HEK293T (cell line): Measurements from ENCODE around the gene COQ9.
"Not testable (repeated sequence)": the region's sequence is repeated elsewhere in the genome, so short reads cannot be mapped to it uniquely, and the experiment has no call there.

Experiments
- CTCF ChIA-PET: fragments of 350-600 bp; formaldehyde crosslinking; extraction: SDS; loops from one replicate; lab custom pipeline; 2021; ENCODE audit warnings: antibody characterized with exemption, inconsistent platforms; lab: Yijun Ruan, JAX
- POLR2A ChIA-PET: fragments of 350-600 bp; formaldehyde crosslinking; extraction: SDS; loops from one replicate; lab custom pipeline; 2020; ENCODE audit warnings: antibody characterized with exemption, inconsistent platforms; lab: Yijun Ruan, JAX
- DNase-seq: peaks from one replicate; pipeline ENCODE4 v3.0.0; 2012; ENCODE audit warnings: mixed read lengths; ENCODE audit errors: extremely low spot score
- ARNT ChIP-seq: fragments of 450-650 bp; IDR thresholded peaks from 2 replicates; pipeline ENCODE4 v1.6.1; 2017; ENCODE audit warnings: mild to moderate bottlenecking
- BHLHE40 ChIP-seq: fragments of 450-650 bp; IDR thresholded peaks from 2 replicates; pipeline ENCODE4 v1.6.1; 2016; ENCODE audit warnings: mild to moderate bottlenecking, moderate library complexity, borderline replicate concordance
- CTBP1 ChIP-seq: fragments of 450-650 bp; IDR thresholded peaks from 2 replicates; pipeline ENCODE4 v1.6.1; 2016; ENCODE audit warnings: borderline replicate concordance
- ELF4 ChIP-seq: fragments of 450-650 bp; IDR thresholded peaks from 2 replicates; pipeline ENCODE4 v1.6.1; 2017; ENCODE audit warnings: antibody characterized with exemption
- FOXA1 ChIP-seq: fragments of 450-650 bp; IDR thresholded peaks from 2 replicates; pipeline ENCODE4 v1.6.1; 2016; ENCODE audit warnings: mild to moderate bottlenecking
- FOXK2 ChIP-seq: fragments of 450-650 bp; IDR thresholded peaks from 2 replicates; pipeline ENCODE4 v1.6.1; 2016; ENCODE audit warnings: mild to moderate bottlenecking
- FOXM1 ChIP-seq: fragments of 450-650 bp; IDR thresholded peaks from 2 replicates; pipeline ENCODE4 v1.6.1; 2017; ENCODE audit warnings: mild to moderate bottlenecking, borderline replicate concordance
- HDGF ChIP-seq: fragments of 450-650 bp; IDR thresholded peaks from 2 replicates; pipeline ENCODE4 v1.6.1; 2017; ENCODE audit warnings: antibody characterized with exemption, borderline replicate concordance
- L3MBTL2 ChIP-seq: fragments of 450-650 bp; conservative IDR thresholded peaks from 2 replicates; pipeline ENCODE4 v1.6.1; 2016; ENCODE audit warnings: mild to moderate bottlenecking
- LEF1 ChIP-seq: fragments of 450-650 bp; IDR thresholded peaks from 2 replicates; pipeline ENCODE4 v1.6.1; 2017; ENCODE audit warnings: mild to moderate bottlenecking, borderline replicate concordance
- NFRKB ChIP-seq: fragments of 450-650 bp; IDR thresholded peaks from 2 replicates; pipeline ENCODE4 v1.6.1; 2016; ENCODE audit warnings: mild to moderate bottlenecking, moderate library complexity
- SP1 ChIP-seq: fragments of 450-650 bp; IDR thresholded peaks from 2 replicates; pipeline ENCODE4 v1.6.1; 2017
- SUZ12 ChIP-seq: fragments of 450-650 bp; IDR thresholded peaks from 2 replicates; pipeline ENCODE4 v1.6.1; 2016; ENCODE audit warnings: mild to moderate bottlenecking
- TARDBP ChIP-seq: fragments of 450-650 bp; IDR thresholded peaks from 2 replicates; pipeline ENCODE4 v1.6.1; 2016
- ZNF384 ChIP-seq: fragments of 450-650 bp; IDR thresholded peaks from 2 replicates; pipeline ENCODE4 v1.6.1; 2016
- TF ChIP-seq, protein P1 (sequence below): fragments of 450-650 bp; IDR thresholded peaks from 2 replicates; pipeline ENCODE4 v1.6.1; 2016

The COQ9 gene

GRCh38 chr16:57432505-57432904 lies 14.8 kb upstream of the COQ9 start:
- POLR2A ChIA-PET, result interaction anchor here (1.4 kb wide), 1 partner anchor 15 kb away, joined by 3 read pairs; the partner anchor contains the start of genes CIAPIN1 and COQ9
- TF ChIP-seq CTBP1, result no peak
- no peak for TF ChIP-seq ARNT
- no peak for TF ChIP-seq LEF1
- CTCF ChIA-PET, result no interaction called here
- DNase-seq, result no peak

- TF ChIP-seq, protein P1, sequence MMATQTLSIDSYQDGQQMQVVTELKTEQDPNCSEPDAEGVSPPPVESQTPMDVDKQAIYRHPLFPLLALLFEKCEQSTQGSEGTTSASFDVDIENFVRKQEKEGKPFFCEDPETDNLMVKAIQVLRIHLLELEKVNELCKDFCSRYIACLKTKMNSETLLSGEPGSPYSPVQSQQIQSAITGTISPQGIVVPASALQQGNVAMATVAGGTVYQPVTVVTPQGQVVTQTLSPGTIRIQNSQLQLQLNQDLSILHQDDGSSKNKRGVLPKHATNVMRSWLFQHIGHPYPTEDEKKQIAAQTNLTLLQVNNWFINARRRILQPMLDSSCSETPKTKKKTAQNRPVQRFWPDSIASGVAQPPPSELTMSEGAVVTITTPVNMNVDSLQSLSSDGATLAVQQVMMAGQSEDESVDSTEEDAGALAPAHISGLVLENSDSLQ, result no peak
- TF ChIP-seq ARNT (no peak), HDGF (no peak), SP1 (no peak), FOXA1 (no peak), ZNF384 (no peak), L3MBTL2 (no peak), ELF4 (no peak), FOXM1 (no peak), FOXK2 (no peak), SUZ12 (no peak), CTBP1 (no peak), LEF1 (no peak), TARDBP (no peak), BHLHE40 (no peak), NFRKB (no peak)
- CTCF ChIA-PET, result no interaction called here
- POLR2A ChIA-PET, result interaction anchor here (1.4 kb wide), 1 partner anchor 14 kb away, joined by 3 read pairs; the partner anchor contains the start of genes CIAPIN1 and COQ9
- DNase-seq, result no peak
These were observed 14.3 kb upstream of the COQ9 start for GRCh38 chr16:57432989-57433388.

DNA sequence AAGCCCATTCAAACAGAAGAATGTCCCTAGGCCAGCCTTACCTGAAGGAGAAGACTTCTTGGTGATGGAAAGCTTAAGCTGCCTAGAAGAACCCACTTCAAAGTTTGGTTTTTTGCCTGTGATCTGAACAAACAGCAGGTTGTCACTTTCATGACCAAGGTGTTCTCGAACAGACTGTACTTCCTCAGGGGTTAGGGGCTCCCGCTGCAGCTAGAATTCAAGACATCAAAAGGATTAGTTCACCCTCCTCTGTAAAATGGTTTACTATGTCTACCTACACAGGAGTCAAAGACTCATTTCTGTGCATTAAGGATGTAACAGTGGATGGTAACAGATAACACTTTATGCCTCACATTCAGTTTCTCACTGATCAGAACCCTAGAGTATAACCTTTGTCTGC lies 13.3 kb upstream of the COQ9 start:
- no peak for DNase-seq
- POLR2A ChIA-PET, result no interaction called here
- CTCF ChIA-PET, result interaction anchor here (0.8 kb wide), 1 partner anchor 15 kb away, joined by 3 read pairs; no protein-coding TSS in a partner anchor
- TF ChIP-seq, protein P1, result no peak

GRCh38 chr16:57435838-57436237 lies 11.4 kb upstream of the COQ9 start:
- no peak for DNase-seq
- no peak for TF ChIP-seq BHLHE40
- POLR2A ChIA-PET, result no interaction called here
- CTCF ChIA-PET, result no interaction called here

GRCh38 chr16:57439947-57440346 lies 7.3 kb upstream of the COQ9 start:
- POLR2A ChIA-PET, result interaction anchor here (1.3 kb wide), 1 partner anchor 7 kb away, joined by 8 read pairs; the partner anchor contains the start of genes CIAPIN1 and COQ9
- DNase-seq, CTCF ChIA-PET: not testable (repeated sequence)

DNA sequence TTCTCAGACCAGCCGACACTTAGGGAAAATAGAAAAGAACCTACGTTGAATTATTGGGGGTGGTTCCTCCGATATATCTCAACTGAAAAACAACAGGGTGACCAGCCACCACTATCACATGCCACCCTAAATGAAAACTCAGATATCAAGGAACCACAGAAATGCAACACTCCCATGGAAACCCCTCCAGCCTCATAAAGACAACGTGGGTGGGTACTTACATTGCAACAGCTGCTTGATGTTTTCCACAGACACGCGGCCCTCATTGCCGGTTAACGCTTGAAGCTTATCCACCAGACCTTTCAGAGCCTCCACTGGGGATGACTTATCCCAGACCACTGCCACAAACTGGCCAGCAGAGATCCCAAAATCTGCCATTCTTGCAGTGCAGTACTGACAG lies 6.7 kb upstream of the COQ9 start:
- POLR2A ChIA-PET, DNase-seq, CTCF ChIA-PET: not testable (repeated sequence)

DNA sequence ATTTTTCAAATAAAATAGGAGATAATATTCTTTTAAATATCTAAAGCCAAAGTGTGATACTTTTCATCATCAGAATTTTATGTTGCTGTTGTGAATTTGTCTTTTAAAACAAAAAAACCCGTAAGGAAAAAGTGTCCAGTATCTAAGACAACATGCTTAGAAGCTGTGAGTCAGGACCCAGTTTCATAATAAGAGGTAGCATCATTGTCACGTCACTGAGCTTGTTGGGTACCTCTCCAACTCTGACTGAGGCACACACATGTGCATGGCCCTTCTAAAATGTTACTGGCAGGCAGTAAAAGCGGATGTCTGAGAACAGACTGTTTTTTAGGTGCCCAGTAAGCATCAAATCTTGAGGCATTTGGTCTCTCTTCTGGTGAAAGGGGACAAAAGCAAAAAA lies 2.6 kb upstream of the COQ9 start:
- ChIA-PET CTCF (interaction anchor here (1.3 kb wide), 1 partner anchor 18 kb away, joined by 5 read pairs; the partner anchor contains the start of gene POLR2C), POLR2A (no interaction called here)
- DNase-seq, result no peak
- TF ChIP-seq CTBP1 (no peak), ARNT (no peak), FOXK2 (no peak), L3MBTL2 (no peak), SP1 (no peak), FOXM1 (no peak), NFRKB (no peak), HDGF (no peak), ELF4 (no peak), SUZ12 (no peak), ZNF384 (no peak), BHLHE40 (no peak), FOXA1 (no peak), LEF1 (no peak)
- TF ChIP-seq, protein P1, result no peak

DNA sequence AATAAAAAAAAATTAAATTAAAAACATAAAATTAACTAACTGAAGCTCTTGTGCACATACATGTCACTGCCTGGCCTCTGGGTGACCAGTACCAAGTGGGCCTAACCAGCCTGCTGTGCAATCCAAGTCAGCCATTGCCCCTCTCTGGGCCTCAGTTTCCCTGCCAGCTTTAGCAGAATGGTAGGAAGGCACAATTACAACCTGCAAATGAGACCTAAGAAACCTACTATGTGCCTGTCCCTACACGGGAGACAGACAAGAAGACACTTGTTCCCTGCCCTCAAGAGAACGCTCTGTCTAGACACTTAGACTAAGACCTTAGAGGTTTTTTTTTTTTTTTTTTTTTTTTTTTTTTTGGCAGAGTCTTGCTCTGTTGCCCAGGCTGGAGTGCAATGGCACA lies 1.8 kb upstream of the COQ9 start:
- DNase-seq, result no peak
- TF ChIP-seq, protein P1, result no peak
- TF ChIP-seq NFRKB (no peak), CTBP1 (no peak), ARNT (no peak), SUZ12 (no peak), SP1 (no peak), HDGF (no peak), FOXM1 (no peak), LEF1 (no peak), FOXK2 (no peak), FOXA1 (no peak)
- POLR2A ChIA-PET, result no interaction called here
- CTCF ChIA-PET, result interaction anchor here (0.7 kb wide), 1 partner anchor 278 kb away, joined by 6 read pairs; no protein-coding TSS in a partner anchor
